Lower leg skin (tissue), 3 donors: ENCODE results near the gene PISD.

Experiments
- CTCF ChIP-seq, 3 donors: fragments of 450-650 bp; IDR thresholded peaks; one replicate each; pipeline ENCODE4 v1.5.1; 2016; ENCODE audit warnings: antibody characterized with exemption in 3 of 3, mild to moderate bottlenecking in 3 of 3, moderate library complexity in 2 of 3
- POLR2A ChIP-seq, 2 donors: fragments of 450-650 bp; IDR thresholded peaks; one replicate each; pipeline ENCODE4 v1.6.1; 2016 to 2017; ENCODE audit warnings: antibody characterized with exemption in 2 of 2, mild to moderate bottlenecking in 1 of 2, moderate library complexity in 1 of 2

- TF ChIP-seq CTCF (IDR thresholded peaks at IDR 0.05): no peak
- TF ChIP-seq POLR2A (IDR thresholded peaks at IDR 0.05): no peak
Observed at GRCh38 chr22:31627223-31627731, 34.7 kb downstream of the PISD start.
